GM12891 (cell line): ENCODE results near the gene HACD2.

Experiments
- POLR2A ChIP-seq: IDR thresholded peaks from 2 replicates; pipeline ENCODE4 v1.6.1; 2011; ENCODE audit warnings: low read depth, low read length, control low read depth
- SPI1 ChIP-seq: IDR thresholded peaks from 2 replicates; pipeline ENCODE4 v1.6.1; 2011; ENCODE audit warnings: low read depth, low read length, control low read depth
- TAF1 ChIP-seq: IDR thresholded peaks from 2 replicates; pipeline ENCODE4 v1.6.1; 2011; ENCODE audit warnings: low read depth, low read length, control low read depth

GRCh38 chr3:123481071-123481470 lies 103.8 kb downstream of the HACD2 start:
- TF ChIP-seq POLR2A (no peak), TAF1 (no peak), SPI1 (no peak)
